ENCODE results near the gene MESD.

The MESD gene

GRCh38 chr15:80931721-80932512, 57.7 kb downstream of the MESD start:
- DNase-seq, result no peak

GRCh38 chr15:80931191-80931590, 58.4 kb downstream of the MESD start:
- no peak for DNase-seq

- no peak for DNase-seq
Measured at GRCh38 chr15:80929689-80930088, 59.9 kb downstream of the MESD start.

GRCh38 chr15:80929225-80929624, 60.4 kb downstream of the MESD start:
- DNase-seq, result no peak

DNA sequence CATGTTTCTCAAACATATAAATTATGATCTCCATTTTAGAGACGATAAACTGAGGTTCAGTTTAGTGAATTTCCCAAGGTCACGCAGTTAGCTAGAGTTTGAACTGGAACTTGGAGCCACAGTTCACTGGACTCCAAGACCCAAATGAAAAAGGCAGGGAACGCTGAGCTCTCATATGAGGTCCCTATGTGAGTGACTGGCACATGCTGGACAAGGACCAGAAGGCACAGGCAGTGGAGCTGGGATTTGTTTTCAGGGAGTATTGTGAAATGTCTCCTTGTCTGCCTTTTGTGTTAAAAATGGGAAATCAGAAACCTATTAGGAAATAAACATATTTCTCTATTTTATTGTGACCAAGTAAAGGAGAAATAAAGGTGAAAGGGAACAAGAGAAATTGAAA, 63.5 kb downstream of the MESD start:
- no peak for DNase-seq

DNA sequence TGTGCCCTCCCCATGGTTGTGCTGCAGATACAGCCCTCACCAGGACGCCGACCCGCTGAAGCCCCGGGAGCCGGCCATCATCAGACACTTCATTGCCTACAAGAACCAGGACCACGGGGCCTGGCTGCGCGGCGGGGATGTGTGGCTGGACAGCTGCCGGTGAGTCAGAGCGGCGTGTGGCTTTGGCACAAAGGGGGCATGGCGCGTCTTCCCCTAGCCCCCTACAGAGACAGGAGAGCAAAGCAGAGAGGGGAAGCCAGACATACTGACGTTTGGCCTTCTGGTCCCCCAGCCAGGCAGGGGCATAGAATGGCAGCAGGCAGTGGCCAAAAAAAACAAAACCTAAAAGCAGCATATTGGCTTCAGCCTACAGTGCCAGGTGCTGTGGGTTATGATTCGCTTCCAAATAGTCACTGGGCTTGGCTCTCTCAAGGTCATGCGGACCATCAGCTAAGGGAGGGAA, 64.0 kb downstream of the MESD start:
- no peak for DNase-seq

DNA sequence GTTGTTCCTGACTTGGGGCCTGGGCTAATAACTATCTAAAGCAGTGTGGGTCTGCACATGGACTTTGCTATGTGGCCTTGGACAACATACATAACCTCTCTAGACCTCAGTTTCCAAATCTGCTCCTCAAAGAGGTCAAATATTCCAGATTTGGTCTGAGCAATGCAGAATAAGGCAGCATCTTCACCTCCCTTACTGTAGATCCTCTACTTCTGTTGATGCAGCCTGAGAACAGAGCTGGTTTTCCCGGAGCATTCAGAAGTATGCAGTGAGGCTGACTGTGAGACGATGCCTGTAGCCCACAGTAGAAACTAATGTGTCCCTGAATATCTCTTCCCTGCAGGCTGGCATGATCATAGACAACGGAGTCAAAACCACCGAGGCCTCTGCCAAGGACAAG, 65.3 kb downstream of the MESD start:
- no peak for DNase-seq

DNA sequence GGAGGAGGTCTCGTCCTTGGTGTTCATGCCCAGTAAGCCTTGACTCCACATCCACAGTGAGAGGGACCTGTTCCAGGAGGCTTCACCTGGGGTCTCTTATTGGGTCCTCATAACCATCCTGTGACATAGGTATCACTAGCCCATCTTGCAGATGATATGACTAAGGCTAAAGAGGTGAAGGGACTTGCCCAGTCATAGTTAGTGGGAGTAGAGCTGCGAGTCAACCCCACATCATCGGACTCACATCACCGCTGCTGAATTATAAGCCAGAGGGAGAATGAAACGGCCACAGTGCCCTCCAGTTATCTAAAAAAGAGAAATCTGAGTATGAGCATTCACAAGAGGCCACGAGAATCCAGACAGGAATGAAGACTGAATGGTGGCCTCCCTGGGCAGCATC, 66.0 kb downstream of the MESD start:
- DNase-seq, result no peak

DNA sequence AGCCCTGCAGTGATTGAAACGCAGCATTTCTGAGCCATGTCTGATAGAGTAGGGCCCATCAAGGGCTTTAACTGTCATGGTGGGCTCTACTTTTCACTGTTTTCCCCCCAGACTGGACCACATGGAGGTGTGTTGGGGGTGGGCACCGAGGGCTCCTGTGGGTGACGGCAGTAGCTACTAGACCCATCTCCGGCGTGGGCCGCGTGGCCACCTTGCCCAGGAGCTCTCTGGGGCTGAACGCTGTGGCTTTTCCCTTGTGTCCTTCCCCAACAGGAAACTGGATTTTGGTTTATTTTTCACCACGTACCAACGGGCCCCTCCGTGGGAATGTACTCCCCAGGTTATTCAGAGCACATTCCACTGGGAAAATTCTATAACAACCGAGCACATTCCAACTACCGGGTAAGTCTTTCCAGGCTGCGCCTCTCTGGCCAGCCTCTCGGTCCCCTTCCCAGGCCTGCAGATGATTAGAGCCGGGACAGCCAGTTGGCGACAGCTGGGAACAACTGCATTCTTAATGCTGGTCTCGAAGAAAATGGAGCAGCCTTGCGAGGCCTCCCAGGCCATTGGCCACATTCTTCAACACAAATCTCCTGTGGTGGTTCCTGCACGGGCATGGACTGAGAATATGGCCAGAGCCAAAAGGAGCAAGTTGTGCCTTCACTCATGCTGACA, 67.7 kb downstream of the MESD start:
- no peak for DNase-seq

DNA sequence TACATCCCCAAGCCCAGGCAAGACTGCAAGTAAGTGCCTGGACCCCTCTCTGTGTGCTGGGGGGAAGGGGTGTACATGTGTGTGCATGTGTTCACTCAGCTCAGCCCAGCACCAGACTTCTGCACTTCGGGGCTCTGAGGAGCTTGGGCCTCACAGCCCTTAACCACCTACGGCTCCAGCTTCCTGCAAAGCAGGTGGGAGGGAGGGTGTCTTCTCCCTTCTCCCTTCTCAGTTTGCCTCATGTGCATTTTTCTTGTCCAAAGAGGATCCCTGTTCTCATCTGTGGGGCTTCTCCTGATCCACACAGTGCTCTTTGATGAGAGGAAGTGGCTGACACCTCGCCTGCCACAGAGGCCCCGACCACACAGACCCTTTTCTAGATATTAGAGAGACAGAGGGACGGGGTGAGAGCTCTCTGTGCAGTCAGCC, 69.3 kb downstream of the MESD start:
- DNase-seq, result no peak

DNA sequence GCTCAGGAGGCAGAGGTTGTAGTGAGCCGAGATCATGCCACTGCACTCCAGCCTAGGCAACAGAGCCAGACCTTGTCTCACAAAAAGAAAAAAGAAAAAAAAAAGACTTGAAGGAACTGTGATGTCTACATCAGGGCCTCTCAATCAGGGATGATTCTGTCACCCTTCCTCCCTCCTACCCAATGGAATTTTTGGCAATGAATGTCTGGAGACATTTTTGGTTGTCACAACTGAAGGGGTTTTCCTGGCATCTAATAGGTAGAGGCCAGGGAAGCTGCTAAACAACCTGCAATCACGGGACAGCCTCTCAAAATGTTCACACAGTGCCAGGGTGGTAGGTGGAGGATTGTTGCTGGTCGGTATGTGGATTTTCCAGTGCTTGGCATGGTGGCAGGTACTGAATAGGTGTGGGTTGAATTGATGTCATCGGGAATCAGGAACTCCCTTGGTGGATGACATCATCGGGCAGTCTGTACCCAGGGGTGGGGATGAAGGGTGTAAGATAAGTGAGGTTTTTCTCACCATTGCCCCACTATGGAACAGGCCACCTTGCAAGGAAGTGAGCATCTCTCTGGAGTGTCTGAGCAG, 71.3 kb downstream of the MESD start:
- DNase-seq, result no peak

GRCh38 chr15:80916056-80916455, 73.6 kb downstream of the MESD start:
- DNase-seq, result no peak

GRCh38 chr15:80915472-80915871, 74.1 kb downstream of the MESD start:
- DNase-seq, result no peak

DNA sequence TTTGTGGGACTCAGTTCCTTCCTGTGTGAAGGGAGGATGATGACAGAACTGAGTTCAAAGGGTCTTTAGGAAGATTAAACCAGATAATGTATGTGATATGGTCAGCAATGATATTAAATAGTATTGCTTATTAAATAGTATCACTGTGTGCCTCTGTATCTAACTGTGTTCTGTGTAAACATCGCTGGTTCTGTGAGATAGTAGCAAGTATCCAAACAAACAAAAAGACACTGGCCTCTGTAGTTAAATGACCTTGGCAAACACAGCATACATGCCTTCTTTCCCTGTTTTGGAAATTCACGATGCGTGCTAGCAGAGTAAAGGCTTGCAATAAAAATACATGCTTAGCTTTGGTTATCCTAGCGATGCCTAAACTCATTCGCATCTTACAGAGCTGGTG, 76.1 kb downstream of the MESD start:
- DNase-seq, result no peak

DNA sequence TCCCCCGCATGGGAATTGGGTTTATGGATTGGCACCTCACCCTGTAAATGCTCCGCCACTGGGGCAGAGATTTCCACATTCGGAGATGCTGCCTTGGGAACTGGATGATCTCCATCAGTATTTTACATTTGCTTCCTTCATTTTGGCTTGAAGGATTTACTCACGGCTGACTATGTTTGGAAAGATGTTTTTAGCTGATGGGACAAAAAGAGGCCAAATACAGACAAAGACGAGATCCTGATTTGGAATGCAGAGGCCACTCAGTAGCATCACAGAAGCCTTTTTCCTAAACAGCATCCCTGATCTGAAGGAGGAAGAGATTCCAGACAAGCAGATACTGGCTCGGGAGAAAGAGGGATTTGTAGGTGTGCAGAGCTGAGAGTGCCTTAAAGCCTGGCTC, 76.9 kb downstream of the MESD start:
- no peak for DNase-seq

DNA sequence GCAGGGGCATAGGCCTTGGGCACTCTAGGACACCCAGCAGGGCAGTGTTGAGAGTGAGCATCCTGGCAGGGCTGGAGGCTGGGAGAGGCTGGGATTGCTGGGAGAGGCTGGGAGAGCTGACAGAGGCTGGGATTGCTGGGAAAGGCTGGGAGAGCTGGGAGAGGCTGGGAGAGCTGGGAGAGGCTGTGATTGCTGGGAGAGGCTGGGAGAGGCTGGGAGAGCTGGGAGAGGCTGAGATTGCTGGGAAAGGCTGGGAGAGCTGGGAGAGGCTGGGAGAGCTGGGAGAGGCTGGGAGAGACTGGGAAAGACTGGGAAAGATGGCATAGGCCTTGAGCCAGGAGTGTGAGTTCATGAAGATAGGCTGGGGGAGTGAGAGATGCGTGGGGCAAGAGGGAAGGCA, 77.8 kb downstream of the MESD start:
- no peak for DNase-seq

DNA sequence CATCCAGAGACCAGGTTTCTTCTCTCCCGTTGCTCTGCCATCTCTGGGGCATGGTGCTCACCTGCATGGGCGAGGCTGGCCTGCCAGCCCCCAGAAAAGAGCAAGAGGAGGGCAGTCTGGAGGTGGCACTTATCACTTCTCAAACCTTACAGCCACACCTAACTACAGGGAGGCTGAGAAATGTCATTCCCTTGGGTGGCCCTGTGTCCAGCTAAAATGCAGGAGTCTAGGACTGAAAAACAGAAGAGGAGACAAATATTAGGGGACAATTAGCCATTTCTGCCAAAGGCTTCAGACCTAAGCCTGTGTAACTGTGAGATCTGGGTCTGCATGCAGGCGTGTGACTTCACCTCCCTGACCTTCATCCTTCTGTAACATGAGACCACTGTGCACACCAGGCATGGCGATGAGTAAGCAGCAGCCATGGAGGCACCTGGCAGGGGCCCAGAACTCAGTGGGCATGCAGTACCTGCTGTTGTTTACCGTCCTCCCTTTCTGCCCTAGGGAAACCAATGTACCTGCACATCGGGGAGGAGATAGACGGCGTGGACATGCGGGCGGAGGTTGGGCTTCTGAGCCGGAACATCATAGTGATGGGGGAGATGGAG, 83.4 kb downstream of the MESD start:
- no peak for DNase-seq

DNA sequence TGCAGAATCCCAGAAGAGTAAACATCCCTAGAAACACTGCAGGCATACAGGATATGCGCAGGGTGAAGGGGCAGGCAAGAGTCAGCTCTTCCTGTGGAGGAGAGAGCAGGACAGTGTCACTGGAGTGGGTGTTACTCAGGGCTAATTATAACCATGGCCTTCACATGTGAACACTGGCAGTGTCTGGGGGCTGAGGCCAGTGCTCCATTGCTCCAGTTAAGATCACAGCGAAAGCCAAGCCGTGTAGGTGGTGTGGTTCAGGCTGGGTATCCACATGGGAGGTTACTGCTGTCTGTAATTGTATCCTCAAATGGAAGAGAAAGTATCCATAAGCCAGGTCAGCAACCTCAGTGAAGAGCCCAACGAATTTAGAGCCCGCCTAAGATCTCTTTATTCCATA, 84.6 kb downstream of the MESD start:
- no peak for DNase-seq

DNA sequence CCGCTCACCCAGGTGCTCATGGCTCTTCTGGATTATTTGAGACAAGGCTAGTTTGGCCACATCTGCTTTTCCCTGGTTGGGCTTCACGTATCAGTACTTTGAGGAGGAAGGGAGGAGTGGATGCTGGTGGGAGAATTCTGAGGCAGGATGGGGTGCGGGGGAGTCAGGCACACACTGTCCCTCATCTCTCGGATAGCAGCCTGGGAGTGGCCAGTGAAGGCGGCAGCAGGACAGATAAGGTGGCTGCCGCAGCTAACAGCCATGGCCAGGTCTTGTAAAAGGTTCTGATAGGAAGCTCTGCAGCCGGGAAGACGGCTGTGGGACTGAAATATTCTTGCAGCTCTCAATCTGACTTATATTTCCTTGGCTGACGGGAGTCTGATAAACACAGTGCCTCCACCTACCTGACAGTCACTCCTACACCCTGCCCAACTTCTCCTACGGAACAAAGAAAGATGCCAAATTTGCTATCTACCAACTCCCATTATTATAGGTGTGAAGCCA, 87.3 kb downstream of the MESD start:
- DNase-seq, result no peak

DNA sequence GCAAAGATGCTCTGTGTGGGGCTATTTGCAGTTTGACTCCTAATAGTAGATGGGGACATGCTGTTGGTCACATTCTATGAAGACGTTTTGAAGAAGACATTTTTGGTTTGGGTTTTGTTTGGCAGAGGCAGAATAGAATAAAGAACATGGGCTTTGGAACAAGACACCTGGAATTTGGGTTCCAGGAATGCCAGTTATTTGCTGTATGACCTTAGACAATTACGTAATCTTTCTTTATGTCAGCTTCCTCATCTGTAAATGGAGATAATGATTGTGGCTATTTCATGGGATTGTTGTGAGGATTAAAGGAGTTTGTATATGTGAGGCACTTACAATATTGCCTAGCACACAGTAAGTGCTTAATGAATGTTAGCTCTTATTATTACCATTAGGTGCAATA, 91.6 kb downstream of the MESD start:
- no peak for DNase-seq

All from stimulated activated CD4-positive, alpha-beta T cell treated with anti-CD3 and anti-CD28 coated beads, Interleukin-4, amount 100 ng/mL, for 24 hours (primary cell).